ENCODE measurements around the gene GTF2A1L. TPM values are rescaled to one million over a fixed set of nuclear protein-coding genes. Genes with fewer than 3 reads are reported as not detected.

The GTF2A1L gene
- total RNA-seq, 2 donors from 2014 or later, result 1.5 TPM; not detected in 1

DNA sequence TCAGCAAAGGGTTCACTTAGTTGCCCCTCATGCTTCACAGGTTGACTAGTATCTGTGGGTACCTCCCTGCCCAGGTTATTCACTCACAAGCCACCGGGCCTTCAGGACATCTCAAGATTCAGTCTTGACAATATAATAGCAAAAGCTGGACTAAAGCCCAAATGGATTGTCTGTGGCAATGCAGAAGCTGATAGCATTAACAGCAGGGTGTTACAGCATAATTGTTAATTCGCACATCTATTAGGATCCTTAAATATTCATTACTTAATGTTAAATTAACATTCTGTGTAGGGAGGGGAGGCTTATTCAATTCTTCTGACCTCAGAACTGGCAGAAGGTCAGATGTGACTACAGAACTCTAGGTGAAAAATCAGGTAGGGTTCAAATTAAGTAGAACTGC is 20.2 kb upstream of the GTF2A1L start:
- Histone ChIP-seq H3K4me3 (no peak overlapping the region), H3K9ac (ENCODE audit: low read depth in 2 of 2, low read length in 2 of 2) (no peak overlapping the region), H3K27me3 (no peaks in the 10 kb centered on the region), H3K36me3 (no peaks in the 10 kb centered on the region), H3K9me3 (no peaks in the 10 kb centered on the region), H3K4me1 (no peaks in the 10 kb centered on the region), H3K27ac (no peak overlapping the region)
- DNase-seq, result no peak
- intact Hi-C loops (cut with DNase I), result no loop called here
- TF ChIP-seq, protein P1, sequence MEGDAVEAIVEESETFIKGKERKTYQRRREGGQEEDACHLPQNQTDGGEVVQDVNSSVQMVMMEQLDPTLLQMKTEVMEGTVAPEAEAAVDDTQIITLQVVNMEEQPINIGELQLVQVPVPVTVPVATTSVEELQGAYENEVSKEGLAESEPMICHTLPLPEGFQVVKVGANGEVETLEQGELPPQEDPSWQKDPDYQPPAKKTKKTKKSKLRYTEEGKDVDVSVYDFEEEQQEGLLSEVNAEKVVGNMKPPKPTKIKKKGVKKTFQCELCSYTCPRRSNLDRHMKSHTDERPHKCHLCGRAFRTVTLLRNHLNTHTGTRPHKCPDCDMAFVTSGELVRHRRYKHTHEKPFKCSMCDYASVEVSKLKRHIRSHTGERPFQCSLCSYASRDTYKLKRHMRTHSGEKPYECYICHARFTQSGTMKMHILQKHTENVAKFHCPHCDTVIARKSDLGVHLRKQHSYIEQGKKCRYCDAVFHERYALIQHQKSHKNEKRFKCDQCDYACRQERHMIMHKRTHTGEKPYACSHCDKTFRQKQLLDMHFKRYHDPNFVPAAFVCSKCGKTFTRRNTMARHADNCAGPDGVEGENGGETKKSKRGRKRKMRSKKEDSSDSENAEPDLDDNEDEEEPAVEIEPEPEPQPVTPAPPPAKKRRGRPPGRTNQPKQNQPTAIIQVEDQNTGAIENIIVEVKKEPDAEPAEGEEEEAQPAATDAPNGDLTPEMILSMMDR (IDR thresholded peaks at IDR 0.05), result no peak

DNA sequence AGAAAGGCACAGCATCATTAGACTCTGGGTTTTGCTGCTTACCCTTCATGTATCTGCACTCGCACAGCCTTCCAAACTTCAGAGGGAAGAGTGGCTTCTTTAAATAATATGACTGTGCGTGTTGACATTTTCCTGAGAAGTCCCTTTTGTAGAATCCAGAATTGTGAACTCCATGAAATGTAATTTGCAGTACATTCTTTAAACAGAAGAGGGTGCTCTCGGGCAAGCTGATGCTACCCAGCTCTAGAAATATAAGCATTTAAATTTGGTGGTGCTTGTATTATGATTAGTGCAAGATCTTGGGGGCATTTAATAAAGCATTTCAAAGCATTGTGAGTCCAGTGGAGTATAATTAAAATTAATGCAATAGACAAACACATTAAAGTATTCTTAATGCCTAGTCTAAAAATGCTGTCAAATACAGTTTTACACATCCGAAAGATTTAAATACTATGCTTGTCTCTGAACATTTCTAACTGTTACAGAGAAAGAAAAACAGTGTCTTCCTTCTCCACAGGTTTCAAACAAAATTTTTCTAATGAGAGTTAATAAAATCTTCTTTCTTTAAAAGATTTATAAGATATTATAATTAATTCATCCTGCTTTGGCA is 17.3 kb upstream of the GTF2A1L start:
- H3K4me3 ChIP-seq, result no peak overlapping the region
- no peaks in the 10 kb centered on the region for H3K9me3 ChIP-seq
- no peaks in the 10 kb centered on the region for H3K36me3 ChIP-seq
- DNase-seq, result no peak
- TF ChIP-seq, protein P1 (IDR thresholded peaks at IDR 0.05), result peak; percentile 51
- no peaks in the 10 kb centered on the region for H3K4me1 ChIP-seq
- no peak overlapping the region for H3K9ac ChIP-seq (ENCODE audit: low read depth in 2 of 2, low read length in 2 of 2)
- no peaks in the 10 kb centered on the region for H3K27me3 ChIP-seq
- H3K27ac ChIP-seq, result no peak overlapping the region
- intact Hi-C loops (cut with DNase I), result loop anchor here (5.0 kb wide), 1 partner anchor 127 kb away; no protein-coding TSS in a partner anchor

DNA sequence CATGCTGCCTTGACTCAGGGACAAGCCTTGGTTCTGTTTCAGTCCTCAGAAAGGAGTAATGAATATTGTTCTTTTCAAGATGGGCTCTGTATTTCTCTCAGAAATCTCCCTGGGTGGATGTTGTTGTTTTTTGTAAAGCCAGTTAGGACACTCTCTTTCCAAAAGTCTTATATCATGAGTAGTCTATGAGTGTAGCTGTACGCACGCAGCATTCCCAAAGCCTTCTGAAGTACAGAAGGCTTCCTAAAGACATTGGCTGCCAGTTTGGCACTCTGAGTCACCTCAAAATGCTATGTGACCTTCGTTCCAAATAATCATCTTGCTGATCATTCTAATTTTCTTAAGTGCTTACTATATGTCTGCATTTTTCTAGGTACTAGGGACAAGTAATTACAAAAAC is 16.7 kb upstream of the GTF2A1L start:
- no peaks in the 10 kb centered on the region for H3K27me3 ChIP-seq
- intact Hi-C loops (cut with DNase I), result loop anchor here (5.0 kb wide), 1 partner anchor 126 kb away; no protein-coding TSS in a partner anchor
- no peaks in the 10 kb centered on the region for H3K9me3 ChIP-seq
- no peak for DNase-seq
- H3K27ac ChIP-seq, result no peak overlapping the region
- TF ChIP-seq, protein P1 (IDR thresholded peaks at IDR 0.05), result no peak
- no peaks in the 10 kb centered on the region for H3K36me3 ChIP-seq
- H3K9ac ChIP-seq (ENCODE audit: low read depth in 2 of 2, low read length in 2 of 2), result no peak overlapping the region
- H3K4me1 ChIP-seq, result no peaks in the 10 kb centered on the region
- H3K4me3 ChIP-seq, result no peak overlapping the region

DNA sequence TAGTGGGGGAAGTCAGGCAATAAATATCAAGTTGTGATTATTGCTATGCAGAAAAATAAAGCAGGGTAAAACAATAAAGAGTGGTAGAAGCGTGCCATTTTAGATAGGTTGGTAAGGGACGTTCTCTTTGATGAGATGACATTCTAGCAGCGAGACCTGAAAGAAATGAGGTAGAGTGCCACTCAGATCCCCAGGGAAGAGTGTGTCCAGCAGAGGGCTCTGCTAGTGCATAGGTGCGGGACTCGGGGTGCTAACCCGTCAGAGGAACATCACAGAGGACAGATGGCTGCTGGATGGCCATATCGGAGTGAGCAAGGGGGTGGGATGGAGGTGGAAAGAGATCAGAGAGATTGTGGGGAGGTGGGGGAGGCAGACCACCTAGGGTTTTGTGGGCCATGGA is 16.3 kb upstream of the GTF2A1L start:
- no peak overlapping the region for H3K27ac ChIP-seq
- no peaks in the 10 kb centered on the region for H3K4me1 ChIP-seq
- no peak overlapping the region for H3K4me3 ChIP-seq
- TF ChIP-seq, protein P1 (IDR thresholded peaks at IDR 0.05), result no peak
- H3K9ac ChIP-seq (ENCODE audit: low read depth in 2 of 2, low read length in 2 of 2), result no peak overlapping the region
- H3K9me3 ChIP-seq, result no peaks in the 10 kb centered on the region
- intact Hi-C loops (cut with DNase I), result loop anchor here (5.0 kb wide), 1 partner anchor 126 kb away; no protein-coding TSS in a partner anchor
- H3K36me3 ChIP-seq, result no peaks in the 10 kb centered on the region
- DNase-seq, result peak; percentile 23
- H3K27me3 ChIP-seq, result no peaks in the 10 kb centered on the region

DNA sequence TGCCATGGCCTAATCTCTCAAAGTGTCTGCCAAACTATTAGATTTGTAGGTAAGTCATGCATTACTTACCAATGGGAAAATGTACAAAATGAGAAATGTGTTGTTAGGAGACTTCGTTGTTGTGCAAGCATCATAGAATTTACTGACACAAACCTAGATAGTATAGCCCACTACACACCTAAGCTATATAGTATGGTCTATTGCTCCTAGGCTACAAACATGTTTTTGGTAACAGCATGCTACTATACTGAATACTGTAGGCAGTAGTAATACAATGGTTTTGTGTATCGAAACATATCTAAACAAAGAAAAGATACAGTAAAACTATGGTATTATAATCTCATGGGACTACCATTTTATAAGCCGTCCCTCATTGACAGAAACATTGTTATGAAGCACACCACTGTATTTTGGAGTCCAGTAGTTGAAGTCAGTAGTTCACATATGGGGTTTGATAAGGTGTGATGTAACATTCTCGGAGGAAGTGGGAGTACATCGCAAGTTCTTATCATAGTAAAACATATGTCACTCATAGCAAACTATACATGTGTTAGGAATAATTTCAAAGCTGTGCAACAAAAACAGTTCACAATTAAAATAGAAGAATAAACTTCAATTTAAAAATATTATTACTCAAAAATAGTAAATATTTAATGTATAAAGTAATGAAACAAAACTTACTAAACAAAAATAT is 12.0 kb upstream of the GTF2A1L start:
- Histone ChIP-seq H3K9me3 (no peaks in the 10 kb centered on the region), H3K4me1 (no peaks in the 10 kb centered on the region), H3K27me3 (no peaks in the 10 kb centered on the region), H3K27ac (no peak overlapping the region), H3K36me3 (no peaks in the 10 kb centered on the region), H3K4me3 (no peak overlapping the region), H3K9ac (ENCODE audit: low read depth in 2 of 2, low read length in 2 of 2) (no peak overlapping the region)
- intact Hi-C loops (cut with DNase I), result no loop called here
- TF ChIP-seq, protein P1 (IDR thresholded peaks at IDR 0.05), result no peak
- DNase-seq, result no peak
